ENCODE measurements around the gene TRIM59.

Gene TRIM59

DNA sequence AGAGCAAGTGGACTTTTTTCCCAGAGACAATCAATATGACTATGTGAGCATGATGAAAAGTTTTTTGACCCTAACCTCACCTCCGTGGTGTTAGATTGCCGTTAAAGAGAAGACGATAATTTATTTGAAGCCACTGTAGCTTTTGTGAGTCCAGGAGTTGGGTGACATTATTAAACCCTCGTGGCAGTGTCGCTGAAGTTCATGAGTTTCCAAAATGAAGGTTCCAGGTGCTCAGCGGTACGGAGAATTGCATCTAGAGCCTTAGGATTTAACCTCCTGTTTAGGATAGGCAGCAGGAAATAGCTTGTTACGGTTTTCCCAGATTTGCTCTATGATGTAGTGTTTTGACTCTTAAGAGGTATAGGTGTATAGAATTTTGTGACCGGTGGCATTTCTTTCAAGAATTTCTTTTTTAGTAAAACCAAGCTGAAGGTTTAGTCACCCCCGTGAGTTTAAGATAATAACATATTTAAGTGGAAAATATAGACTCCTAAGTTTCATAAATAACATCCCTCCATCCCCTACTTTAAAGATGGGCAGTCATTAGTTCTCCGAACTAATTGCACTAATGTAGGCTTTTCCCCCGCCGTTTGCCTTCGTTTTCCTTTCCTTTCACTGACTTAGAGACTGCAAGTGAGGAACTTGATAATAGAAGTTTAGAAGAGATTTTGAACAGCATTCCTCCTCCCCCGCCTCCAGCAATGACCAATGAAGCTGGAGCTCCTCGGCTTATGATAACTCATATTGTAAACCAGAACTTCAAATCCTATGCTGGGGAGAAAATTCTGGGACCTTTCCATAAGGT is 48.1 kb downstream of the TRIM59 start:
- DNase-seq = peak; percentile 54

DNA sequence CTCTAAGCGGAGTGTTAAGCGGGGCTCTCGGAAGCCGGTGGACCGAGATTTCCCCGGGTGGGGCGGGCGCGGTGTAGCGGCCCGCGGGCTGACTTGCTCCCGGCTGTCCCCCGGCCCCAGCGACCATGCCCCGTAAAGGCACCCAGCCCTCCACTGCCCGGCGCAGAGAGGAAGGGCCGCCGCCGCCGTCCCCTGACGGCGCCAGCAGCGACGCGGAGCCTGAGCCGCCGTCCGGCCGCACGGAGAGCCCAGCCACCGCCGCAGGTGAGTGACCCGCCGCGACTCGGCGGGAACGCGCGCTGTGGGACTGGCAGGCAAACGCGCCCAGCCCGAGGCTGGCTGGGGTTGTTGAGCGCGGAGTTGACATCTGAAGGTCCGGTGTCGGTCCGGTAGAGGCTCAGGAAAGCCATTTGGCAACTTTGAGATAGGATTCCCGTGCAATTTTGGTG is 48.9 kb downstream of the TRIM59 start:
- DNase-seq = peak; percentile 32

DNA sequence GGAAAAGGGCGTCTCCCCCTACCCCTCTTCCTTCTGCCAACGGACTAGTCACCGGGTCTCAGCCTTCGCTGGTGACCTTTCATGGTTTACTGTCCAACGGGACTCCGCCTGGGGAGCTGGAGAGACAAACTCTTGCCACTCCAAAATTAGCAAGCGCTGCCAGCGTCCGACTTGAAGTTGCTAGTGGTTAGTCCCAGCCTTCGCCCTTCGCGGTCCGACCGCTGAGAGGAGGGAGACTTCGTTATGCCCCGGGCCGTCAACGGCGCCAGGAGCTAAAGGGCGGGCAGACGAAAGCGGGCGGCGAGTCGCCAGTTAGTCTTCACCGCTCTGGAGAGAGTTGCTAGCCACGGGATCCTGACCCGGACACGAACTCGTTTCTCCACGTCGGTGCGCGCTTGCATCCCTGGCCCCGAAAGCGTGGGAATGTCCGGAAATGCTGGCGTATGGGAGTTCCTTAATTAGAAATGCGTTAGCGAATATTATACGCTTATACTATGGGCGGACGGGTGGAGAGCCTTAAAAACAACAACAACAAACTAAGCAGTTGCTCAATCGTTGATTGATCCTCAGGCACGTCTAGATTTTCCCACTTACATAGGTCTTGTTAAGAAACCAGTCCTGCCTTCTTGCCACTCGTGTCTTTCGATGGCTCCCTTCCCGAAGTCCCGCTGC is 49.4 kb downstream of the TRIM59 start:
- DNase-seq = peak; percentile 67

- DNase-seq = peak; percentile 98
Measured at GRCh38 chr3:160399125-160400029, 50.2 kb downstream of the TRIM59 start, which contains the start of the genes IFT80 and SMC4. Gene IFT80, minus strand, starts transcription at chr3:160399225. Its CDS starts 14,625 bp downstream, at chr3:160384600. Gene SMC4, plus strand, starts transcription at chr3:160399650. Its CDS starts 1,177 bp downstream, at chr3:160400827.

DNA sequence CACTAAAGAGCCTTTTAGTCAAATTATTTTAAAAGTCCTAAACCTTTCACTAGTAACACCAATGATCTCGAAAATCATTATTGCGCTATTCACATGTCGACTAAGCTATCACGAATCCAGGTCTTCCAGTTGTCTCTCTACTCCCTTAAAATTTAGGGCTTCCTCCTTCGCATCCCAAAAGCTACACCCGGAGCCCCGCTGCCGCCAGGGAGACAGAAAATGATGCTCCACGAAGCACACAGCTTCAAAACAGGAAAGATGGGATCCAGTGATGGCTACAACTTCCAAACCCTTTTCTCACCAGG is 50.8 kb downstream of the TRIM59 start:
- DNase-seq = no peak

- DNase-seq = no peak
Measured at GRCh38 chr3:160395297-160395696, 54.3 kb downstream of the TRIM59 start.

DNA sequence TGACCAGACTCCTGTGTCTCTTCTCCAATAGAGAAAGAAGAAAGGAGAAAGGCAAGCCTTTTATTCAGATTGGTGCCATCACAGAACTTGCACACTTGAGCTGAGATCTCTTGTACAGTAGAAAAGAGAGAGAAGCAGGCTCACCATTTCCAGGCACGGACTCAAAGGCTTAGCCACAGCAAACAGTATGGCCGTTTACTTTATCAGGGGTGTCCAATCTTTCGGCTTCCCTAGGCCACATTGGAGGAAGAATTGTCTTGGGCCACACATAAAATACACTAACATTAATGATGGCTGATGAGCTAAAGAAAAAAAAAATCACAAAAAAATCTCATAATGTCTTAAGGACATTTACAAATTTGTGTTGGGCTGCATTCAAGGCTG is 55.6 kb downstream of the TRIM59 start:
- no peak for DNase-seq

- no peak for DNase-seq
Measured at GRCh38 chr3:160393346-160394008, 56.1 kb downstream of the TRIM59 start.

GRCh38 chr3:160392798-160393197 is 56.8 kb downstream of the TRIM59 start:
- no peak for DNase-seq

DNA sequence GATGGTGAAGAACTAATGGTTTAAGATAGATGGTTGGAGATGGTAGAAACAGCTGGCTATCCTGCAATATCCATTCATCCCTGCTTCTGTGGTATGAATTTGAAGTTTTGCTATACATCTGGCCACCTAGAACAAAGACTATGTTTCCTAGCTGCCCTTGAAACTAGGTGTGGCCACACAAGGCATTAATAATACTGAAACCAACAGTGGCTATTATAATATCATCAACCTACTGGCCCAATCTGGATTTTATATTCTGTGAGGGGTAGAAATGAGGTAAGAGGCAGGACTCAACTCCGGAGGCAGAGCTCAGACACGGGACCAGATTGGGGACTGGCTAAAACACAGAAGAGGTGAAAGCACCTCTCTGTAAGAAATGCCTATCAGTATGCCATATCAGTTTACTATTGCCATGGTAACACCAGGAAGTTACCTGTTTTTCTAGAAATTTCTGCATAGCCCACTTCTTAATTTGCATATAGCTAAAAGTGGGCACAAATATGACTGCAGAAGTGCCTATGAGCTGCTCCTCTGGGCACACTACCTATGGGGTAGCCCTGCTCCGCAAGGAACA is 58.9 kb downstream of the TRIM59 start:
- DNase-seq = no peak
